Testis (tissue), 3 donors: ENCODE results near the gene MAGI2. TPM values are rescaled to one million over a fixed set of nuclear protein-coding genes. Genes with fewer than 3 reads are reported as not detected.

ENCODE experiments used
- DNase-seq: peaks from one replicate; pipeline ENCODE4 v3.0.0-alpha.2; 2019
- H3K27ac ChIP-seq, 2 donors: fragments of 200-600 bp; sonication (generic); one replicate each; pipeline ENCODE4 v1.5.1; 2019
- H3K27me3 ChIP-seq: fragments of 200-600 bp; sonication (generic); one replicate; pipeline ENCODE4 v1.5.1; 2019
- H3K36me3 ChIP-seq: fragments of 200-600 bp; sonication (generic); one replicate; pipeline ENCODE4 v1.5.1; 2017; ENCODE audit warnings: low read depth; ENCODE audit errors: missing control alignments
- H3K4me1 ChIP-seq: fragments of 200-600 bp; sonication (generic); one replicate; pipeline ENCODE4 v1.5.1; 2019
- H3K4me3 ChIP-seq, 2 donors: fragments of 200-600 bp; sonication (generic); one replicate each; pipeline ENCODE4 v1.5.1; 2017 to 2019
- H3K9me3 ChIP-seq: fragments of 200-600 bp; sonication (generic); one replicate; pipeline ENCODE4 v1.5.1; 2017
- CTCF ChIP-seq, 3 experiments: fragments of 450-650 bp in 2 of 3; fragments of 200-600 bp in 1 of 3; sonication (generic) in 1 of 3; IDR thresholded peaks; one replicate each; pipeline ENCODE4 v1.5.1; 2016 to 2019; ENCODE audit warnings: antibody characterized with exemption in 3 of 3, mild to moderate bottlenecking in 2 of 3, moderate library complexity in 1 of 3
- POLR2A ChIP-seq: fragments of 450-650 bp; IDR thresholded peaks from one replicate; pipeline ENCODE4 v1.6.1; 2017; ENCODE audit warnings: antibody characterized with exemption, mild to moderate bottlenecking, moderate library complexity
- WGBS, 2 donors: methylation state at CpG; one replicate each; pipeline ENCODE4 v1.1.5; 2018; 5-methylcytosine and 5-hydroxymethylcytosine counted together
- intact Hi-C: fragments of 100-400 bp; cut with DNase I; formaldehyde crosslinking; loops from one replicate; pipeline ENCODE4 v1.15.1; 2023; ENCODE audit warnings: low total_unique reads
- polyA plus RNA-seq: library from polyadenylated mRNA; stranded (reverse); fragments of 350-450 nt; fragmentation: Illumina TruSeq; extraction: RNeasy Lipid Tissue Mini Kit (QIAGEN cat#74804); gene quantifications from one replicate; pipeline ENCODE4 v1.2.3, GENCODE V29; 2014; ENCODE audit warnings: low read depth, low replicate concordance; ENCODE audit not compliant: insufficient read depth
- total RNA-seq, 2 donors: library from RNA; depleted of rRNA; stranded (reverse); fragments of >200 nt; gene quantifications; one replicate each; pipeline ENCODE4 v1.2.3, GENCODE V29; 2016

The MAGI2 gene
- total and polyA plus RNA-seq, 3 donors from 2014 or later: 11.2 to 13.1 (median 12.4) TPM

- TF ChIP-seq POLR2A (no peak), CTCF (IDR thresholded peaks at IDR 0.05) (peak in 2 of 3 experiments; percentile 37 to 44)
- no peaks in the 10 kb centered on the region for H3K36me3 ChIP-seq
- no peaks in the 10 kb centered on the region for H3K9me3 ChIP-seq
- peak; percentile 18 for DNase-seq
- WGBS, 2 donors: 18 to 21% methylated on average over 8 of the region's 8 CpGs
- H3K4me3 ChIP-seq: no peak overlapping the region
- no peaks in the 10 kb centered on the region for H3K27me3 ChIP-seq
- intact Hi-C loops: no loop called here
- no peaks in the 10 kb centered on the region for H3K4me1 ChIP-seq
- H3K27ac ChIP-seq: no peak overlapping the region
Measured at GRCh38 chr7:79176859-79177477, 276.5 kb downstream of the MAGI2 start.

DNA sequence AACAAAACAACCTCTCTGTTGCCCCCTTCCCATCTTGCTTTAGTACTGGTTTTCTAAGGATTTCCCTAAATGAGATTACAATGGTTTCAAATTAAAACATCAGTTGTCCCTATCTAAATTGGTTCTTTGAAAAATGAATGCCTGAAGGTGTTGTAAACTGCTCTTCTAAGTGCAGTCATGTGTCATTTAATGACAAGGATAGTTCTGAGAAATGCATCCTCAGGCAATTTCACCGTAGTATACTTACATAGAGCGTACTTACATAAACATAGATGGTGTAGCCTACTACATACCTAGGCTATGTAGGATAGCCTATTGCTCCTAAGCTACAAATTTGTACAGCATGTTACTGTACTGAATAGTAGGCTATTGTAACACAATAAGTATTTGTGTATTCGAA, 278.1 kb downstream of the MAGI2 start:
- intact Hi-C loops: no loop called here
- Histone ChIP-seq H3K36me3 (no peaks in the 10 kb centered on the region), H3K27ac (no peak overlapping the region), H3K4me1 (no peaks in the 10 kb centered on the region), H3K4me3 (no peak overlapping the region), H3K9me3 (no peaks in the 10 kb centered on the region), H3K27me3 (no peaks in the 10 kb centered on the region)
- 89 to 94% methylated on average over 3 of the region's 3 CpGs for WGBS, 2 donors
- DNase-seq: no peak
- TF ChIP-seq CTCF (IDR thresholded peaks at IDR 0.05) (no peak), POLR2A (no peak)

DNA sequence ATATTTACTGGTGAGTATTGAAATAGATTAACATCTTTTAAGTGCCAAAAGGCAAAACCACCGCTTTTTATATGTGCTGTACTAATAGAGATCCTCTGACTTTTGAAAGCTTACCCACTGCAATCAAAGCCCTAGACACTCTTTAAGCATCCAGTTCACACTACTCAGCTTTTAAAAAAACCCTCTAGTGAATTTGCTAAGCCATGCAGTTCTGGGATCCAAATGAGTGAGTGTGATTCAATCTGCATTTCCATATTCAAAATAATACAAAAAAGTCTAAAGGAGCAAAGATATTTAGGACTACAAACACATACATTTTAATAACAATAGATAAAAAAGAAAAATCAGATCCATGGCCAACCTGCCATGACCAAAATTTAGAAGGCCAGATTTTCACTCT, 288.2 kb downstream of the MAGI2 start:
- no peak for DNase-seq
- 92 to 100% methylated on average over 1 of the region's 1 CpG for WGBS, 2 donors
- TF ChIP-seq CTCF (IDR thresholded peaks at IDR 0.05): no peak
- no peak for TF ChIP-seq POLR2A

GRCh38 chr7:79159040-79159664, 294.3 kb downstream of the MAGI2 start:
- no peak overlapping the region for H3K27ac ChIP-seq
- no peaks in the 10 kb centered on the region for H3K9me3 ChIP-seq
- WGBS, 2 donors: 90 to 94% methylated on average over 5 of the region's 5 CpGs
- no peak overlapping the region for H3K4me3 ChIP-seq
- no peaks in the 10 kb centered on the region for H3K27me3 ChIP-seq
- no peaks in the 10 kb centered on the region for H3K4me1 ChIP-seq
- intact Hi-C loops: no loop called here
- no peak for DNase-seq
- TF ChIP-seq CTCF (IDR thresholded peaks at IDR 0.05) (no peak), POLR2A (no peak)
- no peaks in the 10 kb centered on the region for H3K36me3 ChIP-seq

More for the DNA sequence above, 288.2 kb downstream of the MAGI2 start:
- Histone ChIP-seq H3K9me3 (no peaks in the 10 kb centered on the region), H3K4me1 (no peaks in the 10 kb centered on the region), H3K4me3 (no peak overlapping the region), H3K27me3 (no peaks in the 10 kb centered on the region), H3K27ac (no peak overlapping the region), H3K36me3 (no peaks in the 10 kb centered on the region)
- intact Hi-C loops: no loop called here

DNA sequence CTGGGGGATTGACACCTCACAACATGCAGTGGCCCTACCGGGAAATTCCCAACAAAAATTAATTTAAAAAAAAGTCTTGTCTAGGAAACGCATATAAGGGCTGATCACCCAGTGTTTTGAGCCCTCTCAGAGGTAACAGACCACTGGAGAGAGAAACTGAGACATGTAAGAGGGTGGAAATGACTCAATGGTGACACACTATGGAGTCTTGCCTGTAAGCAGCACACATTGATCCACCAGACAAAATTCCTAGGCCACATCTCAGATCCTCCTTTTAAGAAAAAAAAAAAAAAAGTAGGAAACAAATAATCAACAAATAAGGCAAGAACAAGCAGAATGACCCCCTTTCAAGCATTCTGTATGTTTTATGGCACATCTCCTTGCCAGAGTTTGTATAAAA, 296.2 kb downstream of the MAGI2 start:
- DNase-seq: no peak
- WGBS, 2 donors: 97 to 100% methylated on average over 2 of the region's 2 CpGs
- Histone ChIP-seq H3K4me3 (no peak overlapping the region), H3K36me3 (no peaks in the 10 kb centered on the region), H3K27ac (no peak overlapping the region), H3K27me3 (no peaks in the 10 kb centered on the region), H3K9me3 (no peaks in the 10 kb centered on the region), H3K4me1 (no peaks in the 10 kb centered on the region)
- TF ChIP-seq CTCF (IDR thresholded peaks at IDR 0.05) (no peak), POLR2A (no peak)
- intact Hi-C loops: no loop called here
